ENCODE measurements around the gene CLIP2.

DNA sequence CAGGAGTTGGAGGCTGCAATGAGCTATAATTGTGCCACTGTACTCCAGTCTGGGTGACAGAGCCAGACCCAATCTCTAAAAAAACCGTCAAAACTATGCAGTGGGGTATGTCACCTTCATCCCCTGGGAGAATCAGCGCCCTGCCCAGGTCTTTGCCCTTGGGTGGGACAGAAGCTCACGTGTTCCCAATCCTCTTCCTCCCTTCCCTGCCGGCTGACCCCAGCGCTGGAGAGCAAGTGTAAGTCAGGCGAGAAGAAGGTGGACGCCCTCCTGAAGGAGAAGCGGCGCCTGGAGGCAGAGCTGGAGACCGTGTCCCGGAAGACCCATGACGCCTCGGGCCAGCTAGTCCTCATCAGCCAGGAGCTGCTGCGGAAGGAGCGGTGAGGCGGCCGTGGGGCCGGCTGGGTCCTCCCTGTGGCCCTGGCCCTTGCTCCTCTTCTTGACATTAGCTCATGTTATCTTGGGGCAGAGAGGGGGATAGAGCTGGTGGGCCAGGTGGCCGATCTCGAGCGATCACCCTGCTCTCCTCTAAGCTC is 99.7 kb downstream of the CLIP2 start:
- TF ChIP-seq POLR2A (IDR thresholded peaks at IDR 0.05; ENCODE audit: low read depth, low read length) (no peak), POLR2AphosphoS5 (IDR thresholded peaks at IDR 0.05; ENCODE audit: low read depth, low read length) (no peak)

Data from GM12892 (cell line).